Left ventricle myocardium superior (tissue), 1 donor: ENCODE results near the gene CCL13. TPM values are rescaled to one million over a fixed set of nuclear protein-coding genes. Genes with fewer than 3 reads are reported as not detected.

ENCODE experiments used
- ATAC-seq: fragments of 200-7000 bp; cut with Tn5 transposase; one replicate; pipeline ENCODE4 v1.9.1; 2020; ENCODE audit warnings: mild to moderate bottlenecking, moderate library complexity
- DNase-seq: peaks from one replicate; pipeline ENCODE4 v3.0.0-alpha.2; 2020
- intact Hi-C: fragments of 100-400 bp; cut with micrococcal nuclease; formaldehyde crosslinking; loops from one replicate; pipeline ENCODE4 v1.11.0; 2022
- total RNA-seq: library from RNA; stranded (reverse); fragmentation: NEBNext Ultra II Directional; extraction: Animal tissue kit (Norgen Biotek cat#: 25700); gene quantifications from one replicate; pipeline ENCODE4 v1.2.1, GENCODE V29; 2021
- donor health status: DM: no; HTN: yes; CAD: no; lungs with severe emphysema.

The CCL13 gene
- total RNA-seq, 1 donor from 2014 or later, result 0.82 TPM

DNA sequence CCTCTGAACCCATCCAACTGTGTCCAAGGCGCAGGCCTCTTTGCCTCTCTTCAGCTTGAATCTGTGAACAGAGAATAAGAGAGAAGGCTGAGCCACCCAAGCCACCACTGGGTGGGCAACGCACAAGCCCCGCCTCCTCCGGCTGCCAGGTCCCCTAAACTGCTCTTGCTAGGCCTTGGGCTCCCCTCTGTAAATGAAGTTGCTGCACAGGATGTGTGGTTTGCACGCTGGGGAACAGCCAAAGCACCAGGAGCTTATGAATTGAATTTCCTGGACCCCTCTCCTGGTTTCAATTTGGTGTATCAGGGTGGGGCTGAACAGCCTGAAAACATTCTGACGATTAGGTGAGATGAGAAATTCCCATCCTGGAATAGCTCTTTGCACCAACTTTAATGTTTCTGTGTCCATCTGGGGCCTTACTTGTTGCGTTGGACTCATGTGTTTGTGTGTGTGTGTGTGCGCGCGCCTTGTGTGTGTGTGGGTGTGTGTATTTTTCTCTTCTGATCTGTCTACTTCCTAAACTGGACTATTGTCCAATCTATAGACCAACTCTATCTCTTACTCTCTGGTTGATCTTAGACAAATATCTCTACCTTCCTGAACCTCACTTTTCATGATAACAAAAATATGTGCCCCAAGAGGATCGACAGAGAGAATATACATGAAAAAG, 4.5 kb downstream of the CCL13 start:
- ATAC-seq (no peak), DNase-seq (no peak)
- intact Hi-C loops, result loop anchor here (1.0 kb wide), 1 partner anchor 160 kb away; no protein-coding TSS in a partner anchor

DNA sequence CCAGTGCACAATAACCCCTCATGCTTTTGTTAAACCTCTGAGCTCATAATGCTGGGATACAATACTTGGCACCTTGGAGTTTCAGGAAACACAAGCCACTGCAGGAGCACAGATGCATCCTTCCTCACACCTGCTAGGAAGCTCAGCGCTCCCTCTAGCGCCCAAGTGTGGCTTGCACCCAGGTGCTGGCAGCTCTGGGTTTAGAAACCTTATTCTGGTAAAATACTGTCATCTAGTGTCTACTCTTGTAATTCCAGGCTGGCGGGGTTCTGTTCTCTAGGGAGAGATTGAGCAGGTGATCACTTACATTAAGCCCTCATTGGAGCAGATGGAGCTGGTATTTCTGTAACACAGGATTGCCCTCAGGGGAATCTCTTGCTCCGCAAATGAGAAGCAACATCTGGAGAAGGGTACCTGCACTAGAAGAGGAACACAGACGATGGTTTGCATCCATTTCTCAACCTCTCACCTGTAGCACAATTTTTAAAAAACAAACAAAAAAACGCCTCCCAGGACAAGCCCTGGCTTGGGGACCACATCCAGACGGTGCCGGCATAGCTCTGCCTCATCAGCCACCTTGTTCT, 5.3 kb downstream of the CCL13 start:
- DNase-seq (peak; percentile 94), ATAC-seq (peak; percentile 97)
- intact Hi-C loops, result loop anchor here (1.0 kb wide), 1 partner anchor 161 kb away; no protein-coding TSS in a partner anchor

DNA sequence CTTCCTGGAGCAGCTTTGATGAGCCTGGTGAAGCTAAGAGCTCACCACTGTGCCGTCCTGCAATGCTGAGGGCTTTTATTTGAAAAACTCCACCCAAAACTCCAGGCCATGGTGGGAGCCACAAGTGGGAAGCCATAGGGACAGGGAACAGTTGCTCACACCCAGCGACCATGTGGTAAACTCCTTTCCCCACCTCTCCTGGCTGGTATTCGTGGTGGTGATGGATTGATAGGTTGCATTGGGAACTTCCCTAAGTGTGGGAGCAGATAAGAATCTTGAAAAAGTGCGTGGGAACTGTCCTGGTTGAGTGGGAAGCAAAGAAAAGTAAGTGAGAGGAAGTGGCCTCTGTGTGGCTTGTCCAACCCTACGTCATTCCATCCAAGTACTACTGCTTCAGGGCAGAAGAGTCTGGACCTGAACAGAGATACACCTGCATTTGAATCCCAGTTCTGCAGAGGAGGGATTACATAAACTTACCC, 6.9 kb downstream of the CCL13 start, which contains the start of gene CCL1:
Gene CCL1 (minus strand): TSS at position 51 of the 479 bp plus-strand sequence. CDS start 72 bp downstream, outside the sequence.
- DNase-seq, result no peak
- ATAC-seq, result no peak
- intact Hi-C loops, result no loop called here

DNA sequence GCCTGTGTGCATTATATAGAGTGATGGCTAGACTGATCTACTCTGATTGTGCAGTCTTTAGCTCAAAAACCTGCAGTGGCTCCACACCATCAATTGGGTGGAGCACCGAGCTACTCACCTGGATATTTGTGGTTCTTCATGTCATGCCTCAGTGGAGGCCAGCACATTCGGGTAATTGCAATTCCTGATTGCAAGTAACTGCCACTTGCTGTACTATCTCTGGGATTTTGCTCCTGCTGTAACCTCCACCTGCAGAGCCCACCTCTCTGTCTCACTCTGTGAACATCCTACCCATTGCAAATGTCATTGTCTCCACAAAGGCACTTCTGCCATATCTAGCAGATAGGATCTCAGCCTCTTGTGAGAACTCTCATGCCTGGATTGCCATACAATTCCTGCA, 8.5 kb downstream of the CCL13 start:
- DNase-seq (no peak), ATAC-seq (no peak)
- intact Hi-C loops, result no loop called here

DNA sequence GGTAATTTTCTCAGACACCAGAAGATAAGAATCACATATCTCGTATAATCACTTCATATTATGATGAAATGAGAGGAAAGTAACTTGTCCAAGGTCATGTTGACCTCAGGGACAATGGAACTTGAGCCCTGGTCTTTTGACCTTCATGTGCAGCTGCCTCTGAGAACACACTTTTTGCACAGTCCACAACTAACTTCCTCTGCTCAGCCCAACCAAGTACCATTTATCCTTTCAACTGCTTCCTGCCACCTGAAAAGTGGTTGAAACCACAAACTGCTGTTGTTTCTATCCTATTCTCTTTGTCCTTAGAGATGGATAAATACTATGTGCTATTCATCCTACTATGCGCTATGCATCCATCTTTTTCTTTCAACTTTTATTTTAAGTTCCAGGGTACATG, 9.1 kb downstream of the CCL13 start:
- no peak for DNase-seq
- intact Hi-C loops, result no loop called here
- no peak for ATAC-seq

DNA sequence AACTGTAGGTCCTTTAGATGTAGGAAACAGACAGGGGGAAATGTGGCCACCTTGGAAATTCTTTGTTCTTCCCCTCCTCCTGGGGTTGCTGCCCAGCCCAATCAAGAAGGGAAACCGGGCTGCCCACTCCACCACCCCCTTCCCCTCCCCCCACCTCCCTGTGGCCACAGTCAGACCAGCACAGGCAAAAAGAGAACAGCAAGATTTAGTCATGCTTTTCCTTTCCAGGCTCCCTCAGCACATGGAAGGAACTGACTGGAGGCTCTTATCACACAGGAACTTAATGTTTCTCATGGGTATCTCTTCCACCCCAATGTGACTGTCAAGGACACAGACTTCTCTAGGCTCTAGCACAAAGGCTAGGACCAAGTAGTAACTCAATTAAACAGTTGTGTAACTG, 9.7 kb downstream of the CCL13 start:
- ATAC-seq (no peak), DNase-seq (no peak)
- intact Hi-C loops, result no loop called here

DNA sequence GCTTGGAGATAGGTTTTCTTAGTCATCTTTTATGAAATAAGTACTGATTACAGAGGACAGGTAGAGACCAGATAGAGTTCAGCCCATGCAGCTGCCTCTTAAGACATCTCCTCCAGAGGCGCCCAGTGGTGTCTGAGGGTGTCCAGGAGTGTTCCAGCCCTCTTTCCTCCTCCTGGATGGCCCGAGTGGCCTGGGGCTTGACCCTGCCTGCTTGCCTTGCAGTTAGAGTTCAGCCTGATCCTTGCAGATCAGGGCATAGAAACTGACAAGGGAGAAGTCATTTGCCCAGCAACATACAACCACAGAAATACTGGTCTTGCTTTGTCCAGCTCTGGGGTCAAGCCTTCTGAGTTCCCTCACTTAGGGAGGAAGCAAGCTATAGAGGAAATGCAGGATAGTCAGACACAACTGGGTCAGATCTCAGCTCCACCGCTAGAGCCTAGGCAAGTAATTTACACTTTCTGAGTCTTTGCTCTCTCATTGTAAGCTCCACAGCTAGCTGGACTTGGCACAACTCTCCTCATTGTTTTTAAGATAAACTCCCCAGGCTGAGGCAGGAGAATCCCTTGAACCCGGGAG, 10.3 kb downstream of the CCL13 start:
- ATAC-seq, result peak; percentile 31
- DNase-seq, result no peak
- intact Hi-C loops, result no loop called here

DNA sequence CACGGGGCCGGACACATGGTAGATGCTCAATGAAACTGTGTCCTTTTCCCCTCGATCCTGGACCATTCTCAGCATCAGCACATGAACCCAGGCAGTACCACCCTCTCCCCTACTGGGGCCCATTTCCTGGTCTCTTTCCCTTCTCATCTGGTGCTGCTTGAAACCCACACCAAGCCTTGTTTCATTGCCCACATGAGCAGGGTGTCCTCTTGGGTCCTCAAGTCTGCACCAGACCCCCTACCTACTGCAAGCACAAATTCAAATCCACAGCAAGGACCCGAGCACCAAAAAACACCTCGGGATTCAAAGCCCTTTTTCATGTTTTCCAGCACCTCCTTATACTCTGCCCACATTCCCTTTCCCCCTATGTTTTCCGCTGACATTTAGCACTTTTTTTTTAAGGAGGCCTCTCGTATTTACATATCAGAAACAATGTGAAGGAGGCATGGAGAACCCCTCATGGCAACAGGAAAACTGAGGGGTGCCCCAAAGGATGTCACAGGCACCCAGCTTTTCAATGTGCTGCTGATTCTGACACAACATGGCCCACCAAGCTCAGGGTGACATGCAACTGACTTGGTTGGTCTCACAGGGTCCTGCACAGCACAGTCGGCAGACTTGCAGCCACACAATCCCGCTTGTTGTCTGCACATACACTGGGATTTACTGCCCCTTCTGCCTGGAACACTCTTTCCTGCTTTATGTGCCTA, 11.4 kb downstream of the CCL13 start:
- intact Hi-C loops, result no loop called here
- DNase-seq, result no peak
- no peak for ATAC-seq

DNA sequence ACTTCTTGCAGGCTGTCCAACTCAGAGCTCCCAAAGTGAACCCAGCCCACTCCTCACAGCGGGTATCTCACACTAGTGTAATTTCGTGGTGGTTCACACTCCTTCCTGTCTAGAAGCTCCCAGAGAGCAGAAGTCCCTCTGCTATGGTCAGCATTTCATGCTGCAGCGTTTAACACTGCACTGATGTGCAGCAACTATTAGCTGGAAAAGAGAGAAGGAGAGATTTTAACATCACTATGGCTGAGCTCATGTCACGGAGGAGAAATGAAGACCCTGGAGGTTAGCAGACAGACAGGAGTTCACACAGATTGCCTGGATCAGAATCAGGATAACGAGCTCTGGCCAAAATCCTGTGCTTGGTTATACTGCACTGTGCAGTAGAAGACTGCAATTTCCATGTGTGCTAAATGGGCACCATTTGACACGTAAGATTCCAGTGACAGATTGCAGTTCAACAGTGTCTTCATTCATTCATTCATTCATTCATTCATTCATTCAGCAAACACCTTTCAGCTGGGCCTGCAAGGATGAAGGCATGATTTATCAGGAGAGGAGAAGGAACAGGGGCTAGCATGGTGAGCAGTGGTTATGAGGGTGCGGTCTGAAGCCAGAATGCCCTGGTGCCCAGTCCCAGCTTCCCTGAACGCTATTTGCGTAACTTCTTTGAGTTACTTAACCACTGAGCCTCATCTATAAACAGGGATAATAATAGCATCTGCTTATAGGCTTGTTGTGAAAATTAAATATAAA, 12.1 kb downstream of the CCL13 start:
- DNase-seq (no peak), ATAC-seq (peak; percentile 41)
- intact Hi-C loops, result no loop called here

DNA sequence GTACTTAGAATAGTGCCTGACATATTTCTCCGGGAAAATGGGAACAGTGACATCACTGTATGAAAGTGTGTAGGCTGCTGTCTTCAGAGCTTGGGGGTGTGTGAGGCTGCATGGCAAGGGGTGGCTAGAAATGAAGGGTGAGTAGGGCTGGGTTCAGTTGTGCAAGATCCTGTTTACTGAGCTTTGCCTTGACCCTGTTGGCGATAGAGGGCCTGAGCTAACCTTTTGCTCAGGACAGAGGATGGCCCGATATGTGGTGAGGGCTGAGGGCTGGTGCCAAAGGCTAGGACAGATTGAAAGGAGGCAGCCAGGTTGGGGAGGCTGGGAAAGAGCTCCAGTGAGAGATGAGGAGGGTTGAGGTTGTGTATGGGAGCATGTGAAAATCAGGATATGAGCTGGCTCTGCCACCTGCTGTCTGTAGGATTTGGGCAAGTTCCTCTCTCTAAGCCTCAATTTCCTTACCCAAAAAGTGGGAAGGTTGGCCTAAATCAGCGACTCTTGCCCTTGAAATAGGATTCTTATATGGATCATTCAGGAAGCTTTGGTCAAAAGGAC, 12.7 kb downstream of the CCL13 start:
- ATAC-seq (peak; percentile 25), DNase-seq (no peak)
- intact Hi-C loops, result no loop called here

DNA sequence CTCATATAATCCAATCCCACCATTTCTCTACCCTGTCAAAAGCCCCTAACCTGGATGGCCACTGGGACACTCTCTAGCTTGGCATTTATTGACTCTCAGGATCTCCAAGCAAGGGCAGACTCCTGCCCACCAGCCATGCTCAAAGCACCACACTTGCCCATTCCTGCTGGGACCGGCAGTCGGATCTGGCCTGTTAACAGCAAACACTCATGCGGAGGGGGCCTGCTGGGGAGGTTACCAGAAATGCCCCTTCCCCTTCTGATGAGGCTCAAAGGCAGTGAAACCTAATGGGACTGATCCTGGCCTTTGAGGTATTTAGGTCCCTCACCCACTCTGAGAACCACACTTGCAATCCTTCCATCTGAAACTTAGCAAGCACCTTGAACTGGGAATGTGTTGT, 13.3 kb downstream of the CCL13 start:
- ATAC-seq, result no peak
- intact Hi-C loops, result no loop called here
- no peak for DNase-seq

DNA sequence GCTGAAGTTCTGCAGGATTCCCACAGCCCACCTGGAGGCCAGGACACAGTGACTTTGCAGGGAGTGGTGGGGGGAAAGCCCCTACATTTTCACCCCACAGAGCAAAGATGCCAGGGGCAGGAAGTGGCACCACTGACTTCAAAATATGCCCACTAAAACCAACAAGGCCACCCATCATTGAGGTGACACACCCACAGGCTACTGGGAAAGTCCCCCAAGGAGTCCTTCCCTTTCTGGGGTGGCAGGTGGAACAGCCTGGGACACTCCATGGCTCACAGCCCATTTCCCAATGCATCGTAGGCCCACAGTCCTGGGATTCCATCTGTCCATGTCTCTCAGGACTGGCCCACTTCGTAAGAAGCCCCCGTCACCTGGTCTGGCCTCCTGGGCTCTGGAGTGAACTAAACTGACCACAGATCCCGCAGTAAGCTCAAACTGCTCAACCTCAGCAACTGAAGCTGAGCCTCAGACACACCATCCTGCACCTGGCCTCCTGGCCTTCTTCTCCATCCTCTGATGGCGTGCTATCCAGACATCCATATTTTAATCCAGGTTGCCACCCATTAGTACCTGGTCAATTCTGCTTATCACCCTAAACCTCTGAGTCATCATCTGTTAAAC, 14.2 kb downstream of the CCL13 start:
- intact Hi-C loops, result no loop called here
- no peak for DNase-seq
- no peak for ATAC-seq

DNA sequence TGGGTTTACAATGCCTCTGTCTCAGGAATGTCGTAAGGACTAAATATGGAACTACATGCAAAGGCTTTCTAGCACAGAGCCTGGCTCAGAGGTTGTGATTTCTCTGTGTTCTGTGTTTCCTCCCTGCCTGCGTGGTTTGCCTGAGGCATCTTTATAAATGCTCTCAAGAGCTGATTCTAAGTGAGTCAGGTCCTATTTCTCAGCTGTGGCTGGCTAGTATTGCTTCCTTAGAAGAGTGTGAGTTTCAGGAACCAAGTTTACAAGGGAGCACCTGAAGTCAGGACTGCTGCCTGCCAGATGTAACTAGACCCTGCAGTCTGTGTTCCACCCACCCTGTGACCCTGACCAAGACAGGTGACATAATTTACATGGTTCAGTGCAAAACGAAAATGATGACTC, 14.7 kb downstream of the CCL13 start:
- ATAC-seq (no peak), DNase-seq (no peak)
- intact Hi-C loops, result no loop called here

DNA sequence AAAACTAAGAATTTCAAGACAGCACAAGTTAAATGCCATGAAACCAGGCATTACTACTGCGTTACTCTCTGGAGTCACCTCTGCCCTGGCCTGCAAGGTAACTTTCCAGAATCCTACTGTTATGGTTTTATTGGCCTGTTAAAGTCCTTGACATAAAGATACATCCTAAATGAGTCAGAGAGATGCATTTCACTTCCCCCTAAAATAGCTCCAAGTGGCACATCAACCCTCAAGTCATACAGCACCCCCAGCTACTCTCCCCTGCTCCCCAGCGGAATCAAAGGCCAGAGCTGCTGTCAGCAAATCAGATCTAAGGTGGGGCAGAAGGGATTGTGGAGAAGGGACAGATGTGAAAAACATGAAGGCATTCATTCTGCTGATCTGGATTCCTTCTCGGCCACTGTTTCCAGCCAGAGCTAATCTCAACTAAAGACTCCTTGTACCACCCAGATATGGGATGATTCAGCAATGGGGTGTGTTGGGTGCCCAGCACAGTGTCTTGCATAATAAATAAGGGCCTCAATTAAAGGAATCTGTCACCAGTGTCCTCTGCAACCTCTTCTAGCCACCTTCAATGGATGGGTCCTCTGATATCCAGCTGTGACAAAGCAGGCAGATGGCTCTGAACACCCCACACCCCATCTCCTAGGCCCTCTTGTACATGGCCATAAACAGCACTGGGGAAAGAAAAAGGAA, 15.3 kb downstream of the CCL13 start:
- DNase-seq, result no peak
- intact Hi-C loops, result no loop called here
- ATAC-seq, result no peak

DNA sequence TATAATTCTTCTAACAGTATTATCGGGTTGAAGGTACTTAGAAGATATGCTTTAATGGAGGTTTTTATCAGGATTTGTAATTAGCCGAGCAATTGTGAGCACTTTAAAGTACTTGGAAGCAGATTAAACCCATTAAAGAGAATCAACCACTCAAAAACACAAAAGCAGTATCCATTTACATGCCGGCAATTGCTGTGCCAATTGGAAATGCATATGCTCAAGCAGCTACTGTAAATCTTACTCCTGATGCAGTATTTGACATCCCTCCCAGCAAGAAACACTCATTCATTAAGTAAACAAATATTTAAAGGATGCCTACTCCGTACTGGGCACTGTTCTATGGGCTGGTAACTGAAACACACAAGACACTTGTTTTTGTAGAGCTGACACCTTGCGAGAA, 18.2 kb downstream of the CCL13 start:
- DNase-seq (no peak), ATAC-seq (no peak)
- intact Hi-C loops, result no loop called here

DNA sequence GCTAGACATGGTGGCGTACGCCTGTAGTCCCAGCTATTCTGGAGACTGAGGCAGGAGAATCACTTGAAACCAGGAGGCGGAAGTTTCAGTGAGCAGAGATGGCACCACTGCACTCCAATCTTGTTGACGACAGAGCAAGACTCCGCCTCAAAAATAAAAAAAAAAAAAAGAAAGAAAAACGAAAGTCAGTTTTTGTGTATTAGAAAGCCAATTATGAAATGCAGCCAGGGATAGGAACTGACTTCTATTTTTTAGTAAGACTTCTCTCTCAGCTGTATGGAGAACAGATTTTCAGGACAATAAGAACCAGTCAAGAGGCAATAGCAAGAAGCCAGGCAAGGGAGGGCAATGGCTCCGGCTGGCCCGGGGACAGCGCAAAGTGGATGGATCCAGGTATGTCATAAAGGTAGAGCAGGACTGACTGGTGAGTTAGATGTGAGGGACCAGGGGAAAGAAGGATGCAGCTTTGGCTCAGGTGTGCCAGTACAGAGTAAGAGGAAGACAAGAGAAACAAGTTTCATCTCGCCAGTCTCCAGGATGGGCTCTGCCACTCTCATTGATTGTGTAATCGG, 19.2 kb downstream of the CCL13 start:
- ATAC-seq (no peak), DNase-seq (no peak)
- intact Hi-C loops, result no loop called here

DNA sequence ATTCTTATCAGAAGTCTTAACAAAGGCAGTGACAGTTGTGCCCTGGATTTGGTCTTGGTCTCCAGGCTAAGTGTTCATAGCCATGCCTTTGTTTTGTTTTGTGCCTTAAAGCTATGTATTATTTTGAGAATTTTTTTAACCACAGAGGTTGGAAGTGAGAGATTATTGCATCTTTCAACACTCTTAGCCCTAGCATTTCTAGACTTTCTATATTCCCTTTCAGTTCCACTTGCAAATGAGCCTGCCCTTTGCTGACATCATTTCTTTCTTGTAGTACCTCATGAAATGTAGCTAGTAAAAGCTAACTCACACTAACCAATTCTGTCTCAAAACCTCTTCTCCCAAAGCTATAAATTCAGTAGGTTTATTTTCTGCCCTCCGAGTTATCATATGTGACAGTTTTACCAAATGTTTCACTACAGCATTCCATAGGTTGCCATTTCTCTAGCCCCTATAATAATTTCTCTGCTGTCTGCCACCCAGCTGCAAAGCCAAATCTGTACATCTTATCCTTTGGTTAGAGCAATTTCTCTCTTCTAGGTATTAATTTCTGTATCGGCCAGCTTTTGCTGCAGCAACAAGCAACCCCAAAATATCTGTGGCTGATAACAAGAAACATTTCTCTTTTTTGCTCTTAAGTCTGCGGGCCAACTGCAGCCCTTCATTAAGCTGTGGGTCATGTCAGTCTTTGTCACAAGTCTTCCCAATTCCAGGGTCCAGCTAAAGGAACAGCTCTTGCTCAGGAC, 21.0 kb downstream of the CCL13 start:
- intact Hi-C loops, result no loop called here
- ATAC-seq, result no peak

More for the DNA sequence above, 21.0 kb downstream of the CCL13 start:
- no peak for DNase-seq
